Bone marrow (tissue), 2 donors: Measurements from ENCODE around the gene MACROD1.

ENCODE experiments used
- DNase-seq, 2 donors: peaks; one replicate each; lab custom pipeline; 2025; lab: John Stamatoyannopoulos, UW

Gene MACROD1

DNA sequence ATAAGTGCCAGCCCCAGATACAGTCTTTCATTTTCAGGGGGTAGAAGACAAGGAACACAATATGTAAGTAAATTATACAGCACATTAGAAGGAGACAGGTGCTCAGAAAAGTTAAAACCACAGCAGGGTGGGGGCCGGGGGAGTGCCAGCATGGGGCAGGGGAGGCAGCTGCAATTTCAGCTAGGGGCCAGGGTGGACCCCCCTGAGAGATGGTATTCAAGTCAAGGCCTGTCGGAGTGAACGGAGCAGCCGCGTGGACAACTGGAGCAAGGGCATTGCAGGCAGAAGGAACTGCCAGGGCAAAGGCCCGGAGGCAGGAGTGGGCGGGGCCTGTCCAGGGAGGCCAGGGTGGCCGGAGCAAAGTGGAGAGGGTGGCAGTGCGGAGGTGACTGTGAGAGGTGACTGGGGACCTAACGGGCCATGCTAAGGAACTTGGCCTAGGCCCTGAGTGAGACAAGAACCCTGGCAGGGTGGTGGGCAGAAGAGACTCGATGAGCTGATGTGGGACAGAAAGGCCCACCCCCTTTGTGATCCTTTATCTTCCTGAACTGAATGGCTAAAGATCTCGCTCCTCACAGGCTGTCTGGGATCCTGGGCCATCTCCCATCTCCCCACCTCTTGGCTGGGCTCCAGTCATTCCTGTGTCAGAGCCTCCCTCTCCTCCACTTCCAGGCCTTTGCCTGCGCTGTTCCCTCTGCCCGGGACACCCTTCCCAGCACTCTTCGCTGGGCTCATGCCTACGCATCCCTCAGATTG is 152.6 kb downstream of the MACROD1 start:
- no peak for DNase-seq

DNA sequence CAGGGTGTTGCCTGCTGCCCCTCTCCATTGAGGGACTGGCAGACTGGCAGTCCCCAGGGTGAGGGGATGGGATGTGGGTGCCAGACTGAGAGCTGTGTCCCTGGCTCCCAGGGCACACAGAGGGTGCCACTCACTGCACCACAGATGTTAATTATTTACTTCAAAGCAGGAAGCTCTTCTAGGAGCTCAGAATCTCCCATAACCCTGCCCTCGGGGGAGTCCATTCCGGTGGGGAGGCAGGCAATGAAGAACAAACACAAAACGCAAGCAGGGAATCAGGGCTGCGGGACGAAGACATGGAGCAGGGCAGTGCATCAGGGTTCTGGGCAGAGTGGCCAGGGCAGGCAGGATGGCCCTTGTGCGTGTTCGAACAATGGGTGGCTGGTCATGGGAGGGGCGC is 154.5 kb downstream of the MACROD1 start:
- DNase-seq: no peak

DNA sequence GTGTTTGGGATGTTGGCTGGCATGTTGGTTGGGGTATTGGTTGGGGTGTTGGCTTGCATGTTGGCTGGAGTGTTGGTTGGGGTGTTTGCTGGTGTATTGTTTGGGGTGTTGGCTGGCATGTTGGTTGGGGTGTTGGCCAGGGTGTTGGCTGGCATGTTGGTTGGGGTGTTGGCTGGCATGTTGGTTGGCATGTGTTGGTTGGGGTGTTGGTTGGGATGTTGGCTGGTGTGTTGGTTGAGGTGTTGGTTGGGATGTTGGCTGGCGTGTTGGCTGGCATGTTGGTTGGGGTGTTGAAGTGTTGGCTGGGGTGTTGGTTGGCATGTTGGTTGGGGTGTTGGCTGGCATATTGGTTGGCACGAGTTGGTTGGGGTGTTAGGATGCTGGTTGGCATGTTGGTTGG is 155.1 kb downstream of the MACROD1 start:
- no peak for DNase-seq

DNA sequence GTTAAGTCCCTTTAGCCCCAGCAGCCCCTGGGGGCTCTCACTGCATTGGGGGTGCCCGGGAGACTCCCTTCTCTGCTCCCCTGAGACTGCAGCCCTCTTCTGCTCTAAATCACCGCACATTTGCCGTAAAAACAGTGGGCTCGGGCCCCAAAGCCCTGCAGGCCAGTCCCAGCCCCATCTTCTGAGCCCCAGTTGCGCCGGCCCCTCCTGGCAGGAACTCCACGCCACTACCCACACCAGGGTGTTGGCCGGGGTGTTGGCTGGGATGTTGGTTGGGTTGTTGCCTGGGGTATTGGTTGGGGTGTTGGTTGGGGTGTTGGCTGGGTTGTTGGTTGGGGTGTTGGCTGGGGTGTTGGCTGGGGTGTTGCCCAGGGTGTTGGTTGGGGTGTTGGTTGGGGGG is 156.2 kb downstream of the MACROD1 start:
- no peak for DNase-seq

DNA sequence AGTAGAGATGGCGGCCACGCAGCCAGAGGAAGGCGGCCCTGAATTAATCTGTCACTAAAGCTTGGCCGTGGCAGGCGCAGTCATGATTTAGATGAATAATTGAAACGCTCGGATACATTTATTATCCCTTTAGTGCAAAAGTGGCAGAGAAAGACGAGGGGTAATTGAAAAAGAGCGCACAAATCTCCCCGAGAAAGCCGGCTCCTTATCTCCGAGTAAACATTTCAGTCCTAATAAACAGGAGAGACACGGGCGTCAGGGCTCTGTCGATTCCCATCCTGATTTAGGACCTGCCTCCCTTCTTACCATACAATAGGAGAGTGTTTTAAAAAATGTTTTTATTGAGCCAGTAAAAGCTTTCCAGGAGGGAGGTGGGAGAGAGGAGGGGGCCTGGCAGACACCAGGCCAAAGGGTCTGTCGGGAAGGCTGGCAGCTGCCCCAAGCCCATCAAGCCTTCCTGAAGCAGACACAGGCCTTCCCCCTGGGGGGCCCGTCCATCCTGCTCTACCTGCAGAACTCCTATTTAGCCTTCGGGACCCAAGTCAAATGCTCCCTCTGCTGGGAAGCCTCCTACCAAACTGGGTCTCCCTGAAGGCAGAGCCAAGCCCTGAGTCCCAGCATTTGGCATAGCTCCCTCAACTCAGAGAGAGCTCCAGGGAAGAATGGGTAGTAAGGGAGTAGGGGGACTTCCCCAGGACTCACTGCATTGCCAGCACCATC is 156.8 kb downstream of the MACROD1 start:
- DNase-seq: no peak

DNA sequence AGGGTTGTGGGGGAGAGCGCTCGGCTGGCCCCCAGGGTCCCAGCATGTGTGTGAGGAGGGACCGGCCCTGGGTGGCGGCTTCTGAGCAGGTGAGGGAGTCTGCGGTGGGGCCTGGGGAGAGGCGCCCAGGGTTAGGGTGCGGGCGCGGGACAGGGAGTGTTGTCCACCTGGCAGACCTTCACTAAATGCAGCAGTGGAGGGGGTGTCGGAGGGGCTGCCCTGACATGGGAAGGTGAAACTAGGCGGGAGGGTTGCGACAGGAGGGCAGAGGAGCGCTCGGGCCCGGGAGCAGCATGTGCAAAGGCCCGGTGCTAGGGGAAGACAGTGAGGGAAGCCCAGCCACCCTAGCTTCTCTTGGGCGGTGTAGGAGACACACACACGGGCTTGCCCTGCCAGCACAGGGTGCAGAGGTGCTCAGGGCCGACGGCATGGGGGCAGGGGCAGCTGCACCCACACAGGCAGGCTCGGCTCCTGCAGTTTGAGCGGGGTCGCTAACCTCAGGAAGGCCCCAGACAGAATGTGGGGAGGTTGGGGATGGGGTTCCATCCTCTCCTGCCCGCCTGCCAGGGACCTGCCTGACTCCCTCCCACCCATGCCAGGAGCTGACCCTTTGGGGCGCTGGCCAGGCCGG is 157.5 kb downstream of the MACROD1 start:
- no peak for DNase-seq

DNA sequence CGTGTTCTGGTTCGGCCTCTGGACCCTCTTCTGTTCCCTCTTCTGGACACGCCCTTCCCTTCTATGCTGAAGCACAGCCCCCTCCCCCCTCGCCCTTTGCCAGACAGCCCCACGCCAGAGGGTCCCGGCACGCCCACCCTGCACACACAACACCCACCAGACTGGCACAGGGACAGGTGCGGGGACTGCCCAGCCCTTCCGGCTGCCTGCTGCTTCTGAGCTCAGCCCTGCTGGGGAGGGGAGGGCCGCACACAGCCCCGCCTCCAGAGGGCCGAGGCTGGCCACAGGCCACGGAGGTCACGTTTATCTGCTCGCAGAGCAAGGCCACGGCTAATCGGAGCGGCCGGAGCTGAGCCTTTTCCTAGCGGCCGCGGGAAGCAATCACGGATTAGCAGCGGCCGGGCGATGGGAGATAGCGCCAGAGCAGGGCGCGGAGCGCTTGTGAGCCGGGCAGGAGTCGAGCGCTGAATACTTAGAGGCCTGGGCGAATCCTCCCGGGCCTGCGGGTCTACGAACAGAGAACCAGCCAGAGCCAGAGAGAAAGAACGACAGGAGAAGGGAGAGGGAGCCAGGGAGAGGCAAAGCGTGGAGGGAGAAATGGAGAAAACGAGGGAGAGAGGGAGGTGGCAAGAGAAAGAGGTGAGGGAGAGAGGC is 158.2 kb downstream of the MACROD1 start:
- DNase-seq: no peak

DNA sequence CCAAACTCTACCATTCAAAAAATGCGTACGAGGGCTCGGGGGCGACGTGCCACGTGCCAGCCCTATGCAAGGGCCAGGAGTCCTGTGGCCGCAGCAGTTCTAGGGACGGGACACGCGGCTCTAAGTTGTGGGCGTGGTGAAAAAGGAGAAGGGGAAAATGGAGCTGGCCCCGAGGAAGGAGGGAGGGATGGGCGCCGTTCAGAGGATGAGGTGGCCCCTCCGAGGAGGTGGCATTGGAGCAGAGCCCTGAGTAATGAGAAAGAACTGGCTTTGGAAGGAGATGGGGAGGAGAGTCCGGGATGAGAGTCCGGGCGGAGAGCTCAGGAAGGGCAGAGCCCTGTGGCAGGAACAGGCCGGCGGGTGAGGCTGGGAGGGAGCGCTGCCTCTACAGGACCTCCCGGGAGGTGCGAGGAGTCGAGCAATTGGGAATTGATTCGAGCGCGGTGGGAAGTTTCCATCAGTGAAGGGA is 158.7 kb downstream of the MACROD1 start:
- DNase-seq: peak; percentile 9 to 11

DNA sequence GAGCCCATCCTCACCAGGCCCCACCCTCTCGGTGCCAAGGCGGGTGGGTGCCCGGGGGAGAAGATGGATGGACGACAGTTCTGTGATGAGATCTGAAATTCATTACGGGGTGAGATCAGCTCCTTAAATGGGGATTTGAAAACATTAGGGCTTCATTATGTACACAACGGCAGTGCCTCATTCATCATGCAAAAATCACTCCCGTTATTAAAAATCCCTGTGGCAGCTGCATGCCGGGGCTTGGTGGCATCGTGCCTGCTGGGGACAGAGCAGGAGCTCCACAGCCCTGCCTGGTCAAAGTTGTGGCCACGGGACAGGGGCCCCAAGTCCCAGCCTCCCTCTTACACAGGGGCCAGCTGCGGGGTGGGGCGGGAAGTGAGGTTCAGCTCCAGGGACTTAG is 159.5 kb downstream of the MACROD1 start:
- no peak for DNase-seq

DNA sequence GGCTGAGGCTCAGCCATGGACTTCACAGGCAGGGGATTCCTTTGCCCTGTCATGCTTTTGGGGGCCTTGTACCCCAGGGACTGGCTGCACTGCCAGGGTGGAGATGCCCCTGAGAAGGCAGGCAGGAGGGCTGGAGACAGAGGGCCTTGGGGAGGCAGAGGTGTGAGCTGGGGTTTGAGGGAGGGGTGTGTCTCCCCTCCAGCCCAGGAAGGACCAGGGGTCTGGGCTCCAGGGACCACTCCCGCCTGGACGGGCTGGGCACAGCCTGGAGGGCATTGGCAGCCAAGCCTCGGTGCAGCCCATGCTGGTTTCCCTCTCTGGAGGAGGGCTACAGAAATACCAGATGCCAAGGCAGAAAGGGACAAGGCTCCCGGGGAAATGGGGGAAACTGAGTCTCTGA is 160.2 kb downstream of the MACROD1 start:
- DNase-seq: no peak

DNA sequence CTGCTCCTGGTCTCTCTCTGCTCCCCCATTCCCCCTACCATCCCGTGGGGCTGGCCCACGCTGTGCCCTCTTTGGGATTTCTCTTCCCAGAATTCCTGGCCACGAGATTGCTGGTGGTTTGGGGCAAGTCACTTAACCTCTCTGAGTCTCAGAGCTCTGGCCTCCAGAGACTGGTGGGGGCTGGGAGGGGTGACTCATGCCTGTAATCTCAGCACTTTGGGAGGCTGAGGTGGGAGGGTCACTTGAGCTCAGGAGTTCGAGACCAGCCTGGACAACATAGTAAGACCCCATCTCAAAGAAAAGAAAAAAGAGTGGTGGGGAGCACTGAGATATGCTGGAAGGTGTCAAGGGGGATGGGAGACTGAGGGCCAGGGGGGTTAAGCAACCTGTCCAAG is 161.3 kb downstream of the MACROD1 start:
- no peak for DNase-seq

DNA sequence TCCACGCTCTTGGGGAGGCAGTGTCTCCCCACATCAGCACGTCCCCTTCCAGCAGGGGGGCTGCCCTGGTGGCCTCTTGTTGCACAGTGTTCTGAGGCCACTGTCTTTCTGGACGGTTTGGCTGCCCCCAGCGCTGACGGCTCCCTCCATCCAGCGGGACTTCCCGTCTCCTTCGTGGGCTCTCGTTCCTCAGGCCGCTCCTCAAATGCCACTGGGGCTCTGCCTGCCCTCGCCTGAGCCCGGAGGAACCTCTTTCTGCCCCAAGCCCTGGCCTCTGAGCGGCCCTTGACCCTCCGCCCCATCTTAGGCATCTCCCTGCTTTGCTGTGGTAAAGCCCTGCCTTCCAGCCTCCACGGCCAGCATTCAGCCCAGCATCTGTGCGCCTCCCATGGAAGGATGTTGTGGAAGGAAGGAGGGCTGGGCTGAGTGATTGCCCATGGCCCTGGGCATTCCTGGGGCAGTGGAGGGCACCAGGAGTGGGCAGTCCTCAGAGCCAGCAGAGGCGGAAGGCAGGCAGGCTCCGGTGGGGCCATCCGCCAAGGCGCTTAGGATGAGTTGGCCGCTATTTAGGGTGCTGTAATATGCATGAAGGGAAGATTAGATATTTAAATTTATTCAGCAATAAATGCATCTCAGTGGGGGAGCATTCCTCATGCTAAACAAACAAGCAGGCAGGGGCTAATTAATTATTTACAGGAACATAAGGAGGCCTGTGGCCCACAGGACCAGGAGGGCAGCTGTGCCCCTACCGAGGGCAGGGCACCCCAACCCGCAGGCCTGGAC is 161.9 kb downstream of the MACROD1 start:
- no peak for DNase-seq

DNA sequence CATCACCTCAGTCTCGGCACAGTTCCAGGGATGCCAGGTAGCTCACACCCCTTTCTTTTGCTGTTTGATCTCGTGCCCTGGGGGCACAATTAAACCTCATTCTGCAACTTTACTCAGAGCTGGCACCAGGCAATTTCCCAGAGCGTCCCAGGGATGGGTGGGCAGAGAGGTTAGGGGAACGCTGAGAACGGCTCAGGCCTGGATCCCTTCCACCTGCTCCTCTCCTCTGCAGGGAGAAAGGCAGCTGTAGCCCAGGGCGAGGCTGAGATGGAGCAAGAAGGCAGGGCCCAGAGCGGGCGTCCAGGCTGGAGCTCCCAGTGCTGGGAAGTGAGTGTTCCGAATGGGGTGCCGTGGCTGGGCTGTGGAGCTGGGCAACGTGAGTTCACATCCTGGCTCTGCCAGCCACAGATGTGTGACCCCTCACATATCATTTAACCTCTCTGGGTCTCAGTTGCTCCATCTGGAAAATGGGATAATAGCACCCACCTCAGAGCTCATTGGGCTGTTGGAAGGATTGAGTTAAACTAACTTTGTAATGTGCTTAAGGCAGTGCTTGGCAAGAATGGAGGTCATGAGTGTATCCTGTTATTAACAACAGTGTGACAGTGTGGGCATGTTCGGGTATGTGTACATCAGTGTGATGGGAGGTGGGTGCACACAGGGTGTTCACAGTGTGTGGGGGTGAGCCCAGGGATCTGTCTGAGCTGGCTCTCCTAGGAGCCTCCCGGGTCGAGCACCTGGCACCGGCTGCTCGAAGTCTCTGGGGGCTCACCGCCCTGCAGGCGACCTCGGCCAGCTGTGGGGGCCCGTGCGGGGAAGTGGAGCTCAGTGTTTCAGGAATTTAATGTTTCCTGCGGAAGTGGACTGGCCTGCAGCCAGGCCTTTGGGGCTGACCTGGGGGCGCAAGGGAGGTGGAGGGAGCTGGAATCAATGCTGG is 164.2 kb downstream of the MACROD1 start:
- no peak for DNase-seq

DNA sequence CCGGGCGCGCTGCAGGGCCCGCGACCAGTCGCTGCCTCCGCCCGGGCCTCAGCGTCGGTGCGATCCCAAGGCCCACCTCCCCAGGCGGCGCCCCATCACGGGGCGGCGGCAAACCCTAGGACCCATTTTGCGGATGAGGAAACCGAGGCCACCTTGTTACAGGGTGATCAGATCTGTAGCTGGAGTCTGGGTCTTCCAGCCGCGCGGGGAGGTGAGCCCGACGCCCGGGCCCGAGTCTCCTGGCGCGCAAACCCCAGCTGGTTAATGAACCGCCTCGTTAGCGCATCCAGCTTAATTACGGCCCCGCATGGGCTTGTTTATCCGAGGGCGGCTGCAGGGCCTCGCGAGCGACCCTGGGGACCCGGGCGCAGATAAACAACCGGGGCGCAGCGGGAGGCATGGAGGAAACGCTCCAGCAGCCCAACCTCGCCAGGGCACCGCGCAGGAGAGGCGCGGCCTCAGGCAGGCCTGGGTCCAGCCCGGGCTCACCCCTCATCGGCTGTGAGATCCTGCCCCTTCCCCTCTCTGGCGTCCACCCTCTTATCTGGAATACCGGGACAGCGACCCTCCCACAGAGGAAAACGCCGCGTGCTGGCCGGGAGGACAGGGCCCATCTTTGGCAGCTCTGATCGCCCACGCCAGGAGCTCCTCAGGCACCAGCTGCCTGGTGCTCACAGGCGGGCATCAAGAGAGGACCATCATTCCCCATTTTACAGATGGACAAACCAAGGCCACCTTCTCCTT is 165.0 kb downstream of the MACROD1 start:
- DNase-seq: no peak

DNA sequence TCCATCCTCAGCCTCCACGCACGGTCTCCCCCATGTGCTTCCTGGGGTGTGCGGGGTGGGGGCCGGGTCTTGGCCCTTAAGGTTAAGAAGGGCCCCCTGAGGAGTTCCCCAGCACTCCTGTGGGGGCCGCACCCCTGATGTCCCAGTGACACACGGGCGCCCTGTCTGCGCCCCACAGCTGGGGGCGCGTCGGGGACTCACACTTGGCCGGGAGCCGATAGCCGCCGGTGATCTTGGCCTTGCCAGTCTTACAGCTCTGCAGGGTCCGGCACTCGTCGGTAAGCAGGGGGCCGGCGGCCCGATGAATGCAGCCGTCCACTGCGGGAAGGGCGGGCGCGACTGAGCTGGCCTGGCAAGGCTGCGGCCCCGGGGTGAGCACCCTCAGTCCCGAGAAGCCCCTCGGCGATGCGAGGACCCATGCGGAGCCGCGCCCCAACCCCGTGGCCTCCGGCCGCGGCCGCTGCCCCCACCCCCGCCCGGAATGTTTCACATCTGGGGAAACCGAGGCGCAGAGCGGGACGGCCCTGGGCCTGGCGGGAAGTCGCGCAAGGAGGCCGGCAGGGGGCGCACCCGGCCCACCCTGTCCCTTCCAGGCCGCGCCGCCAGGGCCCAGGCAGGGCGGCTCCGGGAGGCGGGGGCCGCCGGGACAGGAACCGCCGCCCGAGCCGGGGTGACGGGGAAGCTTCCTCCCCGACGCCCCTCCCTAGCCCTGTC is 165.7 kb downstream of the MACROD1 start:
- DNase-seq: peak; percentile 16 to 29

DNA sequence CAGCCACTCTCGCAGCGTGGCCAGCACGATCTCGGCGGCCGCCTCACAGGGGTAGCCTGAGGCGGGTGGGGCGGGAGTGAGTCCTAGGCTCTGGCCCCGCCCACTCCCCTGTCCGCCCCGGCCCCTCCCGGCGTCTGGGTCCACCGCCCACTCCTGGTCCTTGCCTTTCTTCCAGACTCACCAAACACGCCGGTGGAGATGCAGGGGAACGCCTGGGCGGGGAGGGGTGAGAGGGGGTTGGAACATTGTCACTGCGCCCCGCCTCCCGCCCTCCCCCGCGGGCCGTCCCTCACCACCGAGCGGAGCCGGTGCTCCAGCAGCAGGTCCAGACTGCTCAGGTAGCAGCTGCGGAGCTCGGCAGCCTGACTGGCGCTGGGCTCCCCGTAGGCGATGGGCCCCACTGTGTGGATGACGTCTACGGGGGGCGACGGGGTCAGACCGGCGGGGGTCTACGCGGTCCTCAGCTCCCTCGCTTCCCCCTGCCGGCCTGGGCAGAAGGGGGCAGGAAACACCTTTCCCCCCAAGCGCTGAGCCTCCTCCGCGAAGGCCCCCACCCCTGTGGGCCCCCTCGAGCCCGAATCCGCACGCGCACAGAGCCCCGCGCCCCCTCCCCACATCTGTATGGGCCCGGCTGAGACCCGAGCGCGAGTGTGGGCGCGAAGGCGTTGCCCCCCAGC is 166.4 kb downstream of the MACROD1 start:
- DNase-seq: no peak

DNA sequence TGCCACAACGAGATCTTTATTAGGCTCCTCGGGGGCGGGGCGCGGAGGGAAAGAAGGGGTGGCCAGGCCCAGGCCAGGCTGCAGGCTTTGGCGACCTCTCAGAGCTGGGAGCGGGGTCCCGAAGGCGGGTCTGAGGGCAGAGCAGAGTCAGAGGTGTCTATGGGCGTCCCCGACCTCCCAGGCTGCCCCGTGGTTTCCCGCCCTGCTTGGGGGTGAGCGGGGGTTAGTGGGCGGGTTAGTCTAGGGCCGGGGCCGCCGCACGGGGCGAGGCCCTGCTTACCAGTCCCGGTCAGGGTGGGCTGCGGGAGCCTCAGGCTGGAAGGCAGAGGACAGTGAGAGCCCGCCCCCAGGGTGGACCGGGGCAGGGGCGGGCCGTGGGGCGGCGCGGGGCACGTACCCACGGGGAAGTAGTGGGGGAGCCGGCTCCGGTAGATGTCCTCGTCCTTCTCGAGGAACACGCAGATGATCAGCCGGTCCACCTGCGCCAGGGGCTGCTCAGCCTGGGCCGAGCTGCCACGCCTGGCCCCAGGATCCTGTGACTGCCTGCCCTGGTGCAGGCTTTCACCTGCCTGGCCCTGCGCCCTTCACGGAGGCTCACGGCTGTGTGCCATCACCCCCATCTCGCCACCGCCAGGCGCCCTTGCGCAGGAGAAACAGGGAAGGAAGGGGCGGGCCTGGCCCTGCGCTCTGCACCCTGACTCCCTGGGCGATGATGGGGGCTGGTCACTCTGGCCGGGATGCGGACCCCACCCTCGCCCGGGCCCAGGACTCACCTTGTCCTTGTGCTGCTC is 167.2 kb downstream of the MACROD1 start:
- DNase-seq: no peak

DNA sequence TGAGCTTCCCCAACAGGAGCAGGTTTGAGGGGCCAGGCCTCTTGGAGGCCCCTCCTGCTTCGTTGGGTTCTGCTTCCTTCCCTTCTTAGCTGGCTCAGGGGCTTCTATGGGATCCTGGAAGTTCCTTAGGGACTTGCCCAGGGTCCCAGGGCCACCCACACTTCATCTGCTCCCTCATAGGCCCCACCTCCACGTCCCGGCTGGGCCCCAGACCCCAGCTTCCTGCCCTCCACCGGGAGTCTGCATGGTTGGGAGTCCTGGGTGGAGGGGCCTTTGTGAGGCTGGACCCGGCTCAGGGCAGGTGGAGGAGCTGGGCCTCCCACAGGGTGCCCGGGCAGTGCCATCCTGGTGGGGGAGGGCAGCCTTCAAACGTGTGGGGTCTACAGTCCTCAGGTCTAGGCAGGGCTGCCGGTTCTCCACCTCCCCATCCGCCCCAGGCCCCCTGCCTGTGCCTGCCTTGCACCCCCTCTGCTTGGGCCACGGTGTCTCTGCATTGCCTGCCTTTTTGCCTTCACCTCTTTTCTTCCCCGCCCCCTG is 168.0 kb downstream of the MACROD1 start:
- no peak for DNase-seq
